ENCODE data around the gene OIT3. TPM values are rescaled to one million over a fixed set of nuclear protein-coding genes. Genes with fewer than 3 reads are reported as not detected.
A peak's percentile ranks its signal among the peaks of the same experiment; 100 is the strongest.

Gene OIT3
- total RNA-seq, 1 experiment from 2014 or later = not detected

DNA sequence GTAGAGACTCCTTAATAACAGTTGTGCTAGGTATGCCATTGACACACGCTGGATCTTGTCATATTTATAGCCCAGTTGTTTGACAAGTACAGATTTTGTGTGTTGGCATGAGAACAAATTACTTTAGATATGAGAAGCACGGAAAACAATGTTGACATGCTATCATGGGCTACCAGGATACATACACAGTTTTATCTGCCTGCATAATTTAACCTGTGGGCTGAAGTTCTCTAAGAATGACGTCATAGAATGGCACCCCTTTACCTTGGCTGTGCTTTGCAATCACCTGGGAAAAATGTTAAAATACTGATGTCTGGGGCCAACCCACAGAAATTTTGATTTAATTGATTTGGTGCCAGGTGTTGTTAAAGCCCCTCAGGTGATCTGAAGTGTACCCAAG is 58.2 kb downstream of the OIT3 start:
- H3K4me2 ChIP-seq (ENCODE audit: low read length) = no peak overlapping the region
- no peak for ATAC-seq
- H3K27me3 ChIP-seq (ENCODE audit: low read length) = peaks cover 26% of the 10 kb centered on the region
- no peak for TF ChIP-seq EZH2phosphoT487 (IDR thresholded peaks at IDR 0.05; ENCODE audit: borderline replicate concordance, low read length)
- no peak for TF ChIP-seq CTCF (conservative IDR thresholded peaks at IDR 0.05; ENCODE audit: low read depth, low read length)
- TF ChIP-seq EZH2 (IDR thresholded peaks at IDR 0.05; ENCODE audit: low read length, unreplicated experiment) = no peak
- H3K9ac ChIP-seq (ENCODE audit: low read length) = no peak overlapping the region
- POLR2A ChIA-PET (ENCODE audit: unreplicated experiment) = no interaction called here
- BruUV-seq (replicated peaks) = no TSS peak
- no peak overlapping the region for H3K27ac ChIP-seq (ENCODE audit: low read length)
- DNase-seq = no peak
- H3K36me3 ChIP-seq (ENCODE audit: low read depth, low read length) = no peaks in the 10 kb centered on the region
- CTCF ChIA-PET = no interaction called here
- no peaks in the 10 kb centered on the region for H4K20me1 ChIP-seq (ENCODE audit: low read length)
- H2AFZ ChIP-seq (ENCODE audit: low read length) = no peak overlapping the region
- H3K9me2 ChIP-seq (replicated peaks; ENCODE audit: low read length) = no peaks in the 10 kb centered on the region
- no peaks in the 10 kb centered on the region for H3K9me3 ChIP-seq (ENCODE audit: low read length)
- H3K4me3 ChIP-seq (ENCODE audit: low read length) = no peak overlapping the region
- H3K4me1 ChIP-seq (ENCODE audit: insufficient read depth, low read length) = peaks cover 9% of the 10 kb centered on the region
- no peaks in the 10 kb centered on the region for H3F3A ChIP-seq (ENCODE audit: low read length, unreplicated experiment)
- intact Hi-C loops (cut with micrococcal nuclease) = no loop called here
- H3K79me2 ChIP-seq (ENCODE audit: low read length) = no peaks in the 10 kb centered on the region

GRCh38 chr10:72952189-72952588 is 58.6 kb downstream of the OIT3 start:
- intact Hi-C loops (cut with micrococcal nuclease) = no loop called here
- DNase-seq (peak; percentile 53), ATAC-seq (peak; percentile 19)
- no TSS peak for BruUV-seq (replicated peaks)
- peaks cover 9% of the 10 kb centered on the region for H3K4me1 ChIP-seq (ENCODE audit: insufficient read depth, low read length)
- H3K9me2 ChIP-seq (replicated peaks; ENCODE audit: low read length) = no peaks in the 10 kb centered on the region
- no peaks in the 10 kb centered on the region for H3F3A ChIP-seq (ENCODE audit: low read length, unreplicated experiment)
- no peaks in the 10 kb centered on the region for H3K79me2 ChIP-seq (ENCODE audit: low read length)
- H2AFZ ChIP-seq (ENCODE audit: low read length) = peak overlapping the region; percentile 6
- H3K27me3 ChIP-seq (ENCODE audit: low read length) = peaks cover 26% of the 10 kb centered on the region
- no peaks in the 10 kb centered on the region for H4K20me1 ChIP-seq (ENCODE audit: low read length)
- H3K4me2 ChIP-seq (ENCODE audit: low read length) = peak overlapping the region; percentile 4
- CTCF ChIA-PET = no interaction called here
- H3K9ac ChIP-seq (ENCODE audit: low read length) = no peak overlapping the region
- TF ChIP-seq EZH2phosphoT487 (IDR thresholded peaks at IDR 0.05; ENCODE audit: borderline replicate concordance, low read length) = no peak
- no peak for TF ChIP-seq EZH2 (IDR thresholded peaks at IDR 0.05; ENCODE audit: low read length, unreplicated experiment)
- no peak for TF ChIP-seq CTCF (conservative IDR thresholded peaks at IDR 0.05; ENCODE audit: low read depth, low read length)
- H3K27ac ChIP-seq (ENCODE audit: low read length) = no peak overlapping the region
- H3K4me3 ChIP-seq (ENCODE audit: low read length) = no peak overlapping the region
- no peaks in the 10 kb centered on the region for H3K9me3 ChIP-seq (ENCODE audit: low read length)
- POLR2A ChIA-PET (ENCODE audit: unreplicated experiment) = no interaction called here
- no peaks in the 10 kb centered on the region for H3K36me3 ChIP-seq (ENCODE audit: low read depth, low read length)

DNA sequence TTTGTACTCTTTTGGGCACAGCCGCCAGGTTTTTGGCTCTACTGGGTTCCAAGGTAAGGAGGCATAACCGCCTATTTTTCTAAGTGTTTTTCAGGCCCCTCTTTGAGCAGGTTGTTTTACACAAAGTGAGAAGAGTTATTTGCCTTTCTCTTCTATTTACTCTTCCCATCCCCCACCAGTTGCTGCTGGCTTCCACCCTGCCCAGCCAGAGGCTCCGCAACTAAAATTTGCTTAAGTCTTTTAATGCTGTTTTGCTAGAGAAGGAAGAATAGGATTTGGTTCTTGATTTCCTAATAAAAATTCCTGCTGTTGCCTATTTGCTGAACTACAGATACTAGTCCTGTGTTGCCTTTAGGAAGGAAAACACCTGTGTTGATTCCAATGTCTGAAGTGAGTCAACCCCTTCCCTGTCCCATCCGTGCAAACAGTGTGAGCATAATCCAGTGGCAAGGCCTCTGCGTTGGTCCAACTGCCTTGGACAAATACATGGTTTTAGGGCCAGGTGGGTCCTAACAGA is 59.2 kb downstream of the OIT3 start:
- H3K9me3 ChIP-seq (ENCODE audit: low read length) = no peaks in the 10 kb centered on the region
- H3K4me1 ChIP-seq (ENCODE audit: insufficient read depth, low read length) = peaks cover 9% of the 10 kb centered on the region
- no peaks in the 10 kb centered on the region for H3F3A ChIP-seq (ENCODE audit: low read length, unreplicated experiment)
- peak overlapping the region; percentile 4 for H3K4me2 ChIP-seq (ENCODE audit: low read length)
- ATAC-seq (peak; percentile 73), DNase-seq (peak; percentile 66)
- no peaks in the 10 kb centered on the region for H3K9me2 ChIP-seq (replicated peaks; ENCODE audit: low read length)
- H3K36me3 ChIP-seq (ENCODE audit: low read depth, low read length) = no peaks in the 10 kb centered on the region
- no peak overlapping the region for H3K4me3 ChIP-seq (ENCODE audit: low read length)
- H3K79me2 ChIP-seq (ENCODE audit: low read length) = no peaks in the 10 kb centered on the region
- intact Hi-C loops (cut with micrococcal nuclease) = no loop called here
- peaks cover 23% of the 10 kb centered on the region for H3K27me3 ChIP-seq (ENCODE audit: low read length)
- H3K9ac ChIP-seq (ENCODE audit: low read length) = no peak overlapping the region
- H2AFZ ChIP-seq (ENCODE audit: low read length) = peak overlapping the region; percentile 6
- H4K20me1 ChIP-seq (ENCODE audit: low read length) = no peaks in the 10 kb centered on the region
- ChIA-PET POLR2A (ENCODE audit: unreplicated experiment) (no interaction called here), CTCF (no interaction called here)
- no peak overlapping the region for H3K27ac ChIP-seq (ENCODE audit: low read length)
- no peak for TF ChIP-seq EZH2 (IDR thresholded peaks at IDR 0.05; ENCODE audit: low read length, unreplicated experiment)
- TF ChIP-seq CTCF (conservative IDR thresholded peaks at IDR 0.05; ENCODE audit: low read depth, low read length) = no peak
- TF ChIP-seq EZH2phosphoT487 (IDR thresholded peaks at IDR 0.05; ENCODE audit: borderline replicate concordance, low read length) = no peak
- no TSS peak for BruUV-seq (replicated peaks)
